H1 (cell line): Measurements from ENCODE around the gene ADGRV1. TPM values are rescaled to one million over a fixed set of nuclear protein-coding genes. Genes with fewer than 3 reads are reported as not detected.

ENCODE experiments used
- polyA plus RNA-seq, 7 experiments: library from polyadenylated mRNA; depleted of rRNA in 3 of 7; stranded (reverse) in 5 of 7; unstranded in 2 of 7; fragments of >200 nt in 5 of 7; fragments of 200-250 nt in 2 of 7; gene quantifications; 1 replicate in 5 of 7; 2 replicates in 1 of 7; 4 replicates in 1 of 7; pipeline versions ENCODE4 v1.2.1 to v1.2.3, GENCODE V29; 2011 to 2013; ENCODE audit warnings: missing spikeins in 2 of 7, mixed read lengths in 2 of 7
- total RNA-seq: library from RNA; stranded (reverse); fragmentation: NEBNext Ultra II Directional; extraction: Animal tissue kit (Norgen Biotek cat#: 25700); gene quantifications from 2 replicates; pipeline ENCODE4 v1.2.1, GENCODE V29; 2021
- TF ChIP-seq, protein P1 (sequence below): IDR thresholded peaks from 2 replicates; pipeline ENCODE4 v1.6.1; 2011; ENCODE audit warnings: low read depth, mild to moderate bottlenecking, low read length; ENCODE audit not compliant: insufficient read depth

Gene ADGRV1
- total and polyA plus RNA-seq, 2 of the 8 experiments (the other 6 are each of a cell fraction or from before 2014, with no cell fraction given), result 53.1 to 62.2 TPM

DNA sequence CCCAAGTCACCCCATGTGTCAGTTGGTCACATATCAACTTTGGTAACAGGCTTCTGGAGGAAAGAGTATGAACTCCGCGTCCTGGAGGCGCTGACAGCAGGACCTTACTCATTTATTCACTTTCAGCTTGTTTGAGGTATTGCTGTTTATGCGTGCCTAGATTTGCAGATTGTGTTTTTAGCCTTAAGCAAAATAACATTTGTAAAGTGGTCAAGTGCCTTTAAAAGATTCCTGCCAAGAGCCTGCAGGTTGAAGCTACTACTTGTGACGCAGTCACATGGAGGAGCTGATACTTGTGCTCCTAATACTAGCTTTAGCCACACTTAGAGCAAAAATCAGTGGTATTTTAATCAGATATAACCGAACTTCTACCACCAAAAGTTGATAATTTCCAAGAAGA lies 351.3 kb downstream of the ADGRV1 start (continued):
- TF ChIP-seq, protein P1, sequence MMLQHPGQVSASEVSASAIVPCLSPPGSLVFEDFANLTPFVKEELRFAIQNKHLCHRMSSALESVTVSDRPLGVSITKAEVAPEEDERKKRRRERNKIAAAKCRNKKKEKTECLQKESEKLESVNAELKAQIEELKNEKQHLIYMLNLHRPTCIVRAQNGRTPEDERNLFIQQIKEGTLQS, result no peak
